NOMO-1 treated with DMSO at 0.1 percent for 48 hours (cell line): ENCODE results near the gene MRTFB.
A peak's percentile ranks its signal among the peaks of the same experiment; 100 is the strongest.

Experiments
- DNase-seq: peaks from one replicate; lab custom pipeline; 2025; ENCODE audit not compliant: unreplicated experiment; lab: John Stamatoyannopoulos, UW

MRTFB gene

DNA sequence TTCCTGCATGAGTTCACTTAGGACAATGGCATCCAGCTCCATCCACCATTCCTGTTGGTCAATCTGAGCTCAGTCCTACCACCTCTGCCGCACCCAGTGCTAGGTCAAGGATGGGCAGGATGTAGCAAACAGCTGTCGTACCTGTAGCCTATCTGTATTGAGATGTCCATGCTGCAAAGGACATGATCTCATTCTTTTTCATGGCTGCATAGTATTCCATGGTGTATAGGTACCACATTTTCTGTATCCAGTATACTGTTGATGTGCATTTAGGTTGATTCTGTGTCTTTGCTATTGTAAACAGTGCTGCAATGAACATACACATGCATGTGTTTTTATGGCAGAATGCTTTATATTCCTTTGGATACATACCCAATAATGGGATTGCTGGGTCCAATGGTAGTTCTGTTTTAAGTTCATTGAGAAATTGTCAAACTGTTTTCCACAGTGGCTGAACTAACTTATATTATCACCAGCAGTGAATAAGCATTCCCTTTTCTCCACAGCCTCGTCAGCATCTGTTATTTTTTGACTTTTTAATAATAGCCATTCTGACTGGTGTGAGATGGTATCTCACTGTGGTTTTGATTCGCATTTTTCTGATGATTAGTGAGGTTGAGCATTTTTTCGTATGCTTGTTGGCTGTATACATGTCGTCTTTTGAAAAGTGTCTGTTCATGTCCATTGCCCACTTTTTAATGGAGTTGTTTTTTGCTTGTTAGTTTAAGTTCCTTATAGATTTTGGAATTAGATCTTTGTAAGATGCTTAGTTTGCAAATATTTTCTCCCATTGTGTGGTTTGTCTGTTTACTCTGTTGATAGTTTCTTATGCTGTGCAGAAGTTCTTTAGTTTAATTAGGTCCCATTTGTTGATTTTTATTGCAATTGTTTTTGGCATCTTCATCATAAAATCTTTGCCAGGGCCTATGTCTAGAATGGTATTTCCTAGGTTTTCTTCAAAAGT lies 7.2 kb upstream of the MRTFB start:
- no peak for DNase-seq

DNA sequence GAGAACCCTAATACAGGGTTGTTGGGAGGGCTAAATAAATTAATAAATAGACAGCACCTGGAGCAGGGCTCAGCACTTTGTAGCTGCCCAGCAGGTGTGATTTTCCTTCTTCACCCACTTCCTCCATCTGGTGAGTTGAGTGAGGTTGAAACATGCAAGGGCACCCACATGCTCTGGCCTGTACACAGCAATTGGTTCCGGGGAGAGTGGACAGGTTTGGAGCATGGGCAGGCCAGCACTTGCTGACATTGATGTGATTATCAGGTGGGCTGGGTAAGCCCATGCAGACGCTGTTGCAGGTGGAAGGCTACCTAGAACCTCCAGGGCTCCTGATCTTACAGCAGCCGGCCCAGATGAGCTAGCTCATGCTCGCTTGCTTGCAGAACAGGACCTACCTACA lies 1.3 kb upstream of the MRTFB start:
- no peak for DNase-seq

DNA sequence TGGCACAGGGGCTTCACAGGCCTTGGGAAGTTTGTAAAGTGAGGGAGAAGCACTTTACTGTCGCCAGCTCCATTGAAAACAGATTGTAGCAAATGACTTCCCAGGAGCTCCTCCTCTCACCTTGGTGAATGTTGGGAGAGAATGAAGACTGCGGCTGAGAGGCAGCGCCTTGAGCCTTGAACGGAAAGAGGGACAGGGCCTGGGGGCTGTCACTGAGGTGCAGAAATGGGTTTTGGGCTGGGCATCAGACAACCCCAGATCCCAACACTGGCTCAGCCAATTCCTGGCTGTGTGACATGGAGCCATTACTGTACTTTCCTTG lies 603 bp upstream of the MRTFB start:
- DNase-seq, result no peak

DNA sequence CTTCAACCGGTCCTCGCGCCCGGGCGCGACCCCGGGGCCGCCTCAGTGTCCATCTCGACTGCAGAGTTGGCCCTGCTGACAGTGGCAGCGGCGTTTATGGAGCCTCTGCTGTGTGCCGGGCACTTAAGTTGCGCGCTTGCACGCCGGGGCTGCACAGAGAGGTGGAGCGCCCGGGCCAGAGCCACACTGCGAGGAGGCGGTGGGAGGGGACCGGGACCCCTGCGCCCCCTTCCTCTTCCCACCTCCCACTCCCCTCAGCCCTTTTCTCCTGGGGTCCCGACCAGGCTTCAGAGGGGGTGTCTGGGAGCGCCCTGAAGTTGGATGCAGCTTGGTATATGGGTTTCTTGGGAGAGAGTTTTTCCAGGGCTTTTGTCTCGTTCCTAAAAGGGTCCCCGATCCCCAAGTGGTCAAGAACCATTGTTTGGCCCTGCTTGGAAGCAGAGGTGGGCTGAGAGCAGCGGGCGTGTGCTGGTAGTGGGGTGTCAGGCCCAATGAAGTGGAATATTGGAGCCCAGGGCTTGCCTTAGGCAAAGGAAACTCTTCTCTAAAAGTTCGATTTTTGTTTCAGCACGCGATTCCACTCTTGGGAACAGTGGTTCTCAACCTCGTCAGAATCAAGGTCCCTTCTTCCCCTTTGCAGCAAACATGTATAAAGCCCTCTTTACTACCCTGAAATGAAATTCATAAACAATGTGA lies 605 bp downstream of the MRTFB start:
- DNase-seq, result no peak

DNA sequence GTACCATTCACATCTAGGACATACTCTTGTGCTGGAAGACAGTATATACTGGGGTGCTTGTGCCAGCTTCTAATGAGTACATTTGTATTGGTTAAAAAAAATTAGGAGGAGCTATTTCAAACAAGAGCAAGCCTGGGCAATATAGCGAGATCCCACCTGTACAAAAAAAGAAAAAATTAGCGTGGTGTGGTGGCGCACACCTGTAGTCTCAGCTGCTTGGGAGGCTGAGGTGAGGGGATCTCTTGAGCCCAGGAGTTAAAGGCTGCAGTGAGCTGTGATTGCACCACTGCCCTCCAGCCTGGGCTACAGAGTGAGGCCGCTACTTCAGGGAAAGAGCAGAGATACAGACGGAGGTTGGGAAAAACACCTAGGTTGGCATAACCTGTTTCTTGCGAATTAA lies 1.2 kb downstream of the MRTFB start:
- DNase-seq, result no peak

DNA sequence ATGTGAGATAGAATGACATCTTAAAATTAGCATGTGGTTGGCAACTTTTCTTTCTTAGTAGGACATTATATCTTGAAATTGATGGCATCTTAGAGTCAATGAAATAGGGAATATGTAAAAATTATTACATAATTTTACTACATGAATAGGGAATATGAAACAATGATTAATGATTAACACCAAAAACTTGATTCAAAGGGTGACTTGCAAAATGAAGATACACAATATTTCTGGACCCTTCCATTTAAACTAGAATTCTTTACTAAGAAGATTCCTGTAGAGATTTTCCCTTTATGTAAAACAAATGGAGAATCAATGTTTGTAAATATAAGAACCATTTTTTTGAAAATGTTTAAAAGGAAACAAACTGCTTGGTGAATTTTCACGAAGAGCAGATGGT lies 3.4 kb downstream of the MRTFB start:
- DNase-seq, result no peak

DNA sequence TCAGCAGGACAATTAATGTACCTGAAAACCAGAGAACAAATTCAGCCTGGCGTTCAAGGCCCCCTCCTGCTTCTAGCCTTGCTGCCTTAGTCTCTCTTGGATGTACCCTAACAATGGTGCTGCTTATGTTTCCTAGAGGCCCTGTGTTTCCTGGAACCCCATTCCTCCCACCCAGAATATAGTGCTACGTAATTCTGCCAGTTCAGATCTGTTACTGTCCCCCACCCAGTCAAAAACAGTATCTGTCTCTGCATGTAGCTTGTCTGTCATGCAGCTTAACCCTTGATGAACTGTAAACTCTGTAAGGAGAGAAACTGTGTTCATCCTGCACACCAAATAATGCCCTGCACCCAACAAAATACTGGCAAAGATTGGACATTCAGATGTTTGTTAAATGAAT lies 6.8 kb downstream of the MRTFB start:
- DNase-seq, result no peak

DNA sequence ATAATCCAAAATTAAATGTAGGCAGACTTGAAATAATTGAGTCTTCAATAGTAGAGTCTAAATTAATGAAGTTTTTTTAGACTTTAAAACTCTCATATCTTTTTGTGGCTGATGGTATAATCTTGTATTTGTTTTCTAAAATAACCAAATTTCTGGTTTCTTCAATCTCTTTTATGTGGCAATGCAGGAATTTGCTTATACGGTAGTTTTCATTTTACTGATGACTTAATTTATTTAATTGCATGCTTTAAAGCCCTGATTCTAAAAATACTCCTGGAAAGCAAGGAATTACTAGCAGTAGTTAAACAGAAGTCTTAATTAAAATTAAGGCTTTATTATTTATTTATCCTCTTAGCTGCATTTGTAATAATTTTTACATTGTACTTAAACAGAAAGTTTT lies 15.4 kb downstream of the MRTFB start:
- DNase-seq, result no peak

DNA sequence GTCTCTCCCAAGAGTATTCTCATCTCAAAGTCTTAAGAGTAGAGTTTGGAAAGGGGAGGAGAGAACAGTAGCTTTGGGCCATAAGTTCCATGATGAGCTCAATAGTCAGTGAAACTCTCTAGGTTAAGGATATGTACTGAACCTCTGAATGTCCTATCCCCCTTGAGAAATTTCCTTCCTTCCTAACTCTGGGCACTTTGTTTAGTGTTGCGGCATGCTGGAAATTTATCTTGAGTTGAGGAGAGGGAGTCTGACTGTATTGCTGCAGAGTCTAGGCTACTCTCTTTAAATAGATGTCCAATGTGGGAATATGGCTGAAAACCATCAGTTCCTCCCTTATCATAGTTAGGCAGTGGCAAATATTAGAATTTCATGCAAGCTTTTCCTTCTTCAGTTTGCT lies 16.1 kb downstream of the MRTFB start:
- DNase-seq, result no peak

DNA sequence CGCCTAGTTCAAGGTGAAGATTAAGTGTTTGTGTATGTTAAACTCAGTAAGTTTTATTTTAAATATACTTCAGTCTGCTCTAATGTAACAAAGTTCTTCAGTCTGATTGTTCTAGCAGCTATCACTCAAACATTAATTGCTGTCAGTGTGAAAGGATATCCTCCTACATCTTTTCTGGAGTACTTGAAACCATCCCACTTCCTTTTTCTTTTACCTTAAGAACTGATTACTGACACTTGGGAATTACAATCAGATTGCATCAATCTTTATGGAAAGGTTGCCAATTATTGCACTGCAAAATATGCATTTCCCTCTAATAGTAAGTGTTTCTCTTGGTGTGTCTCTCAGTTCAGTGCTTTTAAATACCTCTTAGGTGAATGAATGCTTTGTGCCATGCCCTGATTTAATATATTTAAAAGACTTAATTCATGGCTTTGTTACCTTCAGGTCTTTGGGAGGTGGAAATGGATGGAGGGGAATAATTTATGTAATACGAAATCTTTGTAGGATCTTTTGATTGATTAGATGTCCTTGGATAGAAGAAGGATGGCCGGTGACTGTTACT lies 16.6 kb downstream of the MRTFB start:
- DNase-seq, result no peak

DNA sequence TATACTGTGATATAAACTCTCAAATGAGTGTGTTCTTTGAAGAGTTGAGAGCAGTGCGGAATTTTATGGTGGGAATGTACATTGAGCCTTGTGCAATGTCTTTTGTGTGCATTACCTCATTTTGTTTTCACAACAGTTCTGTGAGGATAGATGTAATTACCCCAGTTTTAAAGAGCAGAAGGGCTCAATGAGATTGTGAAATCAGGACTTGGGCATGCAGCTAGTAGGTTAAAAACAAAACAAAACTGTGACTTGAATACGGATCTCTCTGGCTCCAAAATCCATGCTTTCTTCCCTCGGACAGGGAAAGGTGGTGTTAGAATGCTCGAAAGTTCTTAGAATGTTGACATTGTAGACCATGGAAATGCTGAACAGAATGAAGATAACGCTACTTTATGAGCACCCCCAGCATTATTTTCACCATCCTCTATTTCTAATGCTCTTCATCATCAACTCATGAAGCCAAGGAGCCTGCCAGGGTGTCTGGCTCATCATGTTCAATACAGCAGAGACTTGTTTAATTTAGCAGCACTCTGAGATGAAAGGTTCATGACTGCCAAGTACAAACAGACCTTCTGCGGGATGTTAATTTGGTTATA lies 17.1 kb downstream of the MRTFB start:
- DNase-seq, result peak; percentile 73

DNA sequence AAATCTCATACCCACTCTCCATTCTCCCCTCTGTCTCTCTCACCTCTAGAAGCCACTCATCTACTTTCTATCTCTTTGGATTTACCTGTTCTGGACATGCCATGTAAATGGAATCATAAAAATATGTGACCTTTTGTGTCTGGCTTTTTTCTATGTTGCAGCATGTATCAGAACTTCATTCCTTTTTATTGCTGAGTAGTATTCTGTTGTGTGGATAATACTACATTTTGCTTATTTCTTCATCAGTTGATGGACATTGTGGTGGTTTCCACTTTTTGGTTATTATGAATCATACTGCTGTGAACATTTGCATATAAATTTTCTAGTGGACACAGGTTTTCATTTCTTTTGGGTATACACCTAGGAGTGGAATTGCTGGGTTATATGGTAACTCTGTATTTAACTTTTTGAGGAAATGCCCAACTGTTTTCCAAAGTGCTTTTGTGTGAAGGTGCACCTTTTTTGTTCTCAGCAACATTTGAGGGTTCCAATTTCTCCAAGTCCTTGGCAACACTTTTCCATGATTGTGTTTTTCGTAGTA lies 18.2 kb downstream of the MRTFB start:
- no peak for DNase-seq

DNA sequence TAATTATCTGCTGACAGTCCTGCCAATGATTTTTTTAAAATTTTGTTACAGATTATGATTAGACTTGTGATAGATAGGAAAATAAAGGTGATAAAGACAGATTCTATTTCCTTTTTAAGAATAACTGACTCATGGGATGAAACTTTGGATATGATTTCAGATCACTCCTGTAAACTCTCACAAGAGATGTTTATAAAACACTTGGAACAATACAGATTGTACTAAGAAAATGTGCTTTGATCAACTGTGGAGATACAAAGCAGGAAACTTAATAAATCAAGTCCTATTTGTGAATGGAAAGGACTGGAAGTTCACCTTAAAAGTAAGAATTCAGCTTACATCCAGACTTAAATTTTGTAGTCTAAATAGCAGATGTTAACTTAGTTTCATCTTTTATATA lies 21.4 kb downstream of the MRTFB start:
- DNase-seq, result no peak

DNA sequence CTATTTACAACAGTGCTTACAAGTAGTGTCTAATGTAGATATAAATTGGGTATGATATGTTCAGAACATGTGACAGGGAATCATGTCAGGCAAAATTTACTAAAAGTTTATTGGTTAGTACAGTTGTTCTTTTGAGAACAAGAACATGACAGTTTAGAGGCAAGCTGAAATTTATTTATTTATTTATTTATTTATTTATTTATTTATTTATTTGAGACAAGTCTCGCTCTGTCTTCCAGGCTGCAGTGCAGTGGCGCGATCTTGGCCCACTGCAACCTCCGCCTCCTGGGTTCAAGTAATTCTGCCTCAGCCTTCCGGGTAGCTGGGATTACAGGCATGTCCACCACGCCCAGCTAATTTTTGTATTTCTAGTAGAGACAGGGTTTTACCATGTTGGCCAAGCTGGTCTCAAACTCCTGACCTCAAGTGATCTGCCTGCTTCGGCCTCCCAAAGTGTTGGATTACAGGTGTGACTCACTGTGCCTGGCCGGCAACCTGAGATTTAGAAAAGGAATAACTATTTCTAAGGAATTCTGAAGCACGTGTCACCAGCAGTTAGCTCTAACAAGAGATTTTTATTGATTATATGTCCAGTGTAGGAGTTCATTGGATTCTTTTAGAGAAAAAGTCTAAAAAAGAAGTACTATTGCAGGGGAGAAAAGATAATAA lies 24.9 kb downstream of the MRTFB start:
- no peak for DNase-seq

DNA sequence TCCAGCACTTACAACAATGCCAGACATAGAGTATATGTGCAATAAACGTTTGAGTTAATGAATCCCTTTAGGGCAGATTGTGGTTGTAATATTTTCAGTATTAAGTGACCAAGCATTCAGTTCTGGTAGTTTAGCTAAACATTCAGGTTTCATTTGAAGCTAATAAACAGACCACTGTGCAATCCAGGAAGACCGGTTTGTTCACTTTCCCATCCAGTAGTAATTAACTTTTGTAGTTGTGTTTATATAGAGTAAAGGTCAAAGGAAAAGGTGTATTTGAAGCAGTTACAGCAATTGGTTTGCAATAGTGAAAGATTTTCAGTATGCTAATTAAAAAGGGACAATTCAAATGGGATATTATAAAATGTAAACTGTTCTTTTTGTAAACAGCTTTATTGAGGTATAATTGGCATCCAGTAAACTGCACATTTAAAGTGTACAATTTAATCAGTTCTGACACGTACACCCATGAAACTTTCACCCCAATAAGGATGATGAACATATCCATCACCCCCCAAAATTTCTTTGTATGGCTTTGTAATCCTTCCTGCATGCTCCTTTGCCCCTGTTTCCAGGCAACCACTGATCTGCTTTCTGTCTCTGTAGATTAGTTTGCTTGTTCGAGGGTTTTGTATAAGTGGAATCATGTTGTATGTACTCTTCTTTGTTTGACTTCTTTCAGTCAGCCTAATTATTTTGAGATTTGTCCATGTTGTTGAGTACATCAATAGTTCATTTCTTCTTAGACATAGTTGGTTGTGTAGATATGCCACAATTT lies 26.3 kb downstream of the MRTFB start:
- no peak for DNase-seq

DNA sequence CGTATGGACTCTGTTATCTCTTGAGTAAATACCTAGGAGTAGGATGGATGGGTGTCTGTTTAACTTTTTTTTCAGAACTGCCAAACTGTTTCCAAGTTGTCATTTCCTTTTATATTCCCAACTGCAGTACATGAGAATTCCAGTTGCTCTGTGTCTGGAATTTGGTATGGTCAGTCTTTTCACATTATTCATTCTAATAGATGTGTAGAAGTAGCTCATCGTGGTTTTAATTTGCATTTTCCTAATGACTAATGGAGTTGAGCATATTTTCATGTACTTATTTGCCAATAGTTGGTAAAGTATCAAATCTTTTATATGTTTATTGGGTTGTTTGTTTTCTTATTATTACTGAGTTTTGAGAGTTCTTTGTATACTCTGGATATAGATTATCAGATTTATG lies 27.0 kb downstream of the MRTFB start:
- DNase-seq, result no peak

DNA sequence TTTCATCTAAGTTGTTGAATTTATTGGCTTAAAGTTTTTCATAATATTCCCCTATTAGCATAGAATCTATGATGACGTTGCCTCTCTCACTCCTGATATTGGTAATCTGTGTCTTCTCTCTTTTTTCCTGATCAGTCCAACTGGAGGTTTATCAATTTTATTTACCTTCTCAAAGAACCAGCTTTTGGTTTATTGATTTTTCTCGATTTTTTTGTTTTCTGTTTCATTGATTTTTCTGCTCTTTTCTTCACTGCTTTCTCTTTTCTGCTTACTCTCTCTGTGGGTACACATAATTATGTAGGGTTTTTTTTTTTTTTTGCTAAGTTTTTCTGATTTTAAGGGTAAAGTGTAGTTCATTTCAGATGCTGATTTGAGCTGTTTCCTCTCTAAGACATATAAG lies 29.7 kb downstream of the MRTFB start:
- DNase-seq, result no peak

DNA sequence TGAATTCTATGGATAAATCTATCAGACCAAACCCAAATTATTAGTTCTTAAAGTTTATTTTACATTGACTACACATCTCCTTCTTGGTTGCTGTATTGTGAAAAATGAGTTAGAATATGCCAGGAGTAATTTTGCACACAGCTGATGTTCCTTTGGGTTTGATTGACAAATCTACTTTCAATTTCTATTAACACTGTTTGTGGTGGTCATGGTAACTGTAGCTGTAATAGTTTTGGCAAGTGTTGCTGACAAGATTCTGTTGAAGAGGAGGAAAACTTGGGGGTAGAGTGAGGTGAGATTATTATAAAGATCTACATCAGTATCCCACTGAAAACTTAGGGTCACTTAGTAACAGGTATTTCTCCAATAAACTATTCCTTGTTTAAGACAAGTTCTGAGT lies 30.3 kb downstream of the MRTFB start:
- no peak for DNase-seq

DNA sequence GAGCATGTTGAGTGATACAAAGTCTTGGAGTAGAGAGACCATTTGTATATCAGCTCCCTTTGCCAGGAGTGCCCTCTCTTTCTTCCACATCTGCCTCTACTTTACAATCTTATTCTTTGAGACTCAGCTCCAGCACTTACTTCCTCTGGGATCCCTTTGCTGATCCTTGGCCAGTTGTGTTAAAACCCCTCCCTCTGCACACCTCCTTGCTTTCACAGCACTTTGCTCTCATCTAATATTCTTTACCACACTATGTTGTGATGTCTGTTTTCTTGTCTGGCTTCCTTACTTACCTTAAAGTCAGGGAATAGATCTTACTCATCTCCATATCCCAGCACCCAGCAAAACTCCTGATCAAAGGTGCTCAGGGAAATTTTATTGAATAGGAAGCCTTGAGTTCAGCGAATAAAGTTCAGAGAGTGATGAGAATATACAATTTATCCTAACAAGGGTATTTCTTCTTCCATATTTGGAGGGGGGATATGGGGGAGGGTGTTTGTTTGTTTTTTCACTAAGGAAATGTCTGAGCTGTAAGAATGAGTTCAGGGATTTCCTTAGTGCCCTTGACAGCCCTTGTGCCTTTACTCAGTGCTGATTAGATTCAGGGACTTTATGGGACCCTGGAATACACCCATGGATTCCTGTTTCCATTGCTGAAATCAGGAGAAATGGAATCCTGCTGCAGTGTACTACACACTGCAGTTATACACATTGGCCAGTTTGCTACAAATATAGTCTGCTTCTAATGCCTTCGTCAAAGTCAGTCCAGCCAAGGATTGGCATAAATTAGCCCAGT lies 32.0 kb downstream of the MRTFB start:
- no peak for DNase-seq

DNA sequence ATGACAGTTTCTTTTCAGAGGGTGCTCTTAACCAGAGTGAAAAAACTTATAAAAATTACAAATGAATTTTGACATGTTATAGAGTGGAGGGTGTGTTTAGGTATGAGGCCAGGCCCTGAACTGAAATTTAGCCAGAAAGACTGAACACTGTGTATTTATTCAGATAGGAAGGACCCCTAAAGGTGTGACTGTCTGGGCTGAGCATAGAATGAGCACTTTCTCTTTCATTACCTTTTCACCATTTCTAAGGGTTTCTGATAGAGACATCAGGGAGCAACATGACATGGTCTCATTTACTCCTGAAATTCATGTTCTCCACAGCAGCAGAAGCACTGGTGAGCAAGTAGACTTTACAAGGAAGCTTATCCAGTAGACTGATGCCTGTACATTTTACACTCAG lies 32.9 kb downstream of the MRTFB start:
- no peak for DNase-seq
